Muscle of arm (tissue), 12 donors: Measurements from ENCODE around the gene GALNT2. TPM values are rescaled to one million over a fixed set of nuclear protein-coding genes. Genes with fewer than 3 reads are reported as not detected.

ENCODE experiments used
- DNase-seq: peaks from one replicate; pipeline ENCODE4 v3.0.0-alpha.2; 2013
- polyA plus RNA-seq, 12 donors: library from polyadenylated mRNA; unstranded; fragments of 120-200 nt; gene quantifications; one replicate each; pipeline ENCODE4 v1.2.1, GENCODE V29; 2013; ENCODE audit not compliant: insufficient read length in 12 of 12

The GALNT2 gene
- polyA plus RNA-seq, 12 donors: 49.4 to 79.6 (median 67.4) TPM; not detected in 1

DNA sequence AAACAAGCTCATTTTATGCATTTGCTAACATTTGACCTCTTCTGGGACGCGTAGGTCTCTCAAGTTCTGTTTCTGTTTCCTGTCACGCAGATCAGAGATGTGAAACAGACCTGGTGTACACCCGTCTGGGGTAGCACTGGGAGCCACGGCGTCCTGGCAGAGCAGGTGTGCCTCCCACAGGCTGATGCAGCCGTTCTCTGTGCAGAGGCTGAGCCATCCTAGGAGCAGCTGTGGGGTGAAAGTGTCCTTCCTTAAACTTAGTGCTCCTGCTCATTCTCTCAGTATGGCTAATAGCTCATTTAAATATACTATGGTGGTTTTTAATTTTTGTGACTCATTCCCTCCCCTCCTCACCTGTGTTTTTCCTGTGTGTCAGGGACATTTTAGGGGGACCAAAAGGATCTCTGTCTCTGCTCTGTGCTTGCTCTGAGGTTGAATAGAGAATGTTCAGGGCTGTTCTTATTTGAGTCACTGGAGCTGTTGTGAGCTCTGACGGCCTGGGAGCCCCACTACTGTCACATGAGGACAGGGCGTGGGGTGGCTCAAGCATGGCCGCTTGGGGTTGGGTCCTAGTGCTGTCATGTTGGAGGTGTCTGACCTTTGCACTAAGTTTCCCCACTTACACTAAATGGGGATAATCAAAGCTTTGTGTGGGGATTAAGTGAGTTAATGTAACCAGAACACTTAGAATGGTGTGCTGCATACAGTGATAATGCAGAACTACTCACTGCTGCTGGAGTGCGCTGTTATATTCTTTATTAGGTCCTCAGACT, 43.0 kb downstream of the GALNT2 start:
- no peak for DNase-seq

DNA sequence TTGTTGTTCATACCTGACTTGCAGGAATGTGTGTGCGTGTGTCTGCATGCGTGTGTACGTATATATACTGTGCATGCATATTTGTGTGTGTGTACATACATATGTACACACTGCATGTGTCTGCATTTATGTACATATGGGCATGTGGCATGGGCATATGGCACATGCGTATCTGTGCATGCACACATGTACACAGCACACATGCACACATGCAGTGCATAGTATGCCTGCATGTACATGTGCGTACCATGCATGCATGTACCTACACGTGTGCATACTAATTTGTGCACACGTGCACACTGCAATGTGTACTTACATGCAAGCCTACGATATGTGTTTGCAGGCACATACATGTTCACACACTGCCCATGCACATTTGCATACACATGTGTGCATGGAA, 43.9 kb downstream of the GALNT2 start:
- DNase-seq: no peak

DNA sequence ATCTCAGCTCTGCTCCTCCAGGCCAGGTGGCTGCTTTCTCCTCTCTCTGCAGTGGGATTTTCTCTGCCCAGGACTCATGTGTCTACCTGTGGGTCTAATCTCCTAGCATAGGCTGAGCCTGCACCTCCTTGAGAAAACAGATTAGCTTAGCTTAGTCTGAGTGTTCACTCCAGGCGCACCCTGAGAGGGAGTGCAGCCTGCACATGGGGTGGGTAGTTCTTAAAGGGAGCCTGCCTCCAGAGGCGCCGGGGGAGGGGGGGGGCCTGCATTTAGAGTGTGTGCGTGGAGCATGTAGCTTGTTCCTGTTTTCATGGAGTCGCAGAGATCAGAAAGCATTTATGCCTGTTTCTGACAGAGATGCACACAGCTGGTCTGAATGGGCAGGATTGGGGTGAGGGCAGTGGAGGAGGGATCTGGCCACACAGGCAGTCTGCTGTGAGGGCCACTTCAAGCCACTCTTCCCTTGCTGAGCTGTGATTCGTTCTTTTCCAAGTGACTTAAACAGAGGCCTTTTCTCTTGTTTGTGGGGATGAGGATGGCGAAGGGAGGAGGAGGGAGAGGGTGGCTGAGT, 45.2 kb downstream of the GALNT2 start:
- no peak for DNase-seq

DNA sequence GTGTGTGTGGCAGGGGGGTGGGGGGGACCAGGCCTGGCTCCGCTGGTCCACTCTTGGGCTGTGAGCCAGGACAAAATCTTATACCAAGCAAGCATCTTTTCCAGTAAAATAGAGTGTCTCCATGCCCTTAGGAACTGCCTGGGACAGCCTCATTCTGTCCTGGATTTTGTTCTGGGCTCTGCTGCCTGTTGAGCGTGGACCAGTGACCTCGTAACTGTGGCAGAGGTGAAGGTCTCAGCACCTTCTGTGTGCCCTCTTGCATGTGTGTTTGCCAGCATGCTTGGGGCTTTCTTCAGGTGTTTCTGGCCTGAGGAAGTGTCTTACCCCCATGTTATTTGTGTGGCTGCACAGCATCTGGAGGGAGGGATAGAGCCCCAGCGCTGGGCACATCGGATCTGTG, 45.7 kb downstream of the GALNT2 start:
- no peak for DNase-seq

DNA sequence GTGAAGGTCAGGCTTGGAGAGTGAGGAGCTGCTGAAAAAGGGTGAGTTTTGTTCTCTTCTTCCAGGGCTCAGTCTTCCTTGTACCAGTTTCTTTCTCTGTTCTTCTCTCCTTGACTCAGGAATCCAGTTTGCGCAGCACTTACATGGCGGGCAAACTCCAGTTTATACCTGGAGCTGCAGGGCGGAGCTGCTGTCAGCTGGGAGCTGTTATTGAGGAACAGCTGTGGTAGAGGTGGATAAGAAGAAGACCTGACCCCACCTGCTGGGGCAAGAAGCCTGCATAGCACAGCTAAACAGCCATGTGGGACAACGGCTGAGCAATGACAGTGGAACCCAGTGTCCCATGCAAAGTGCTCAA, 46.2 kb downstream of the GALNT2 start:
- no peak for DNase-seq

DNA sequence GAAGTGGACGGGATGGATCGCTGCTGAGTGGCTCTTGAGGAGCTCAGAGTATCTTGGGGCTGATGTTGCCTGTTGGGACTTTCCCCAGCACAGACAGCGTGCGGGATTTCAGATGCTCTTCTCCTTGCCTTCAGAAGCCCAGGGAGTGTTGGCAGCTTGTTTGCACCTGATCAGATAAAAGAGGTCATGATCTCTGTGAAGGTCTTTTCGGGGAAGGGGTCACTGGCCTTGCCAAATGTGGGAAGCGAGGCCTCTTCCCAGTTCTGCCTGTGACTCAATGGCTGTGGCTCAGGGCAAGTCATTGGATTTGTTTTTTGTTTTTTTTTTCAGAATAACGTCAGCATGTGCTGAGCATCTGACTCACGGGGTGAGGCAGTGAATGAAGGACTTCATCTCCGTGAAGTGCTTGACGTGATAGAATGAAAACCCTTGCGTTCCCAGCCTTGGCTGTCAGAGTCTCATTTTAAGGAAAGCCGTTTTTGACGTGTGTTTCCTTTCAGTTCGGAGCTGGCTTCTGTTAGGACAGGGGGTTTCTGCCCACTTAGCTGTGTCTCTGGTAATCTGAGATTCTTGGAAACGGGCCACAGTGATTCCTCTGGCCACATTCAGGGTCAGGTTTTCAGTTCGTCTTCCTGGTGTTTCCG, 46.7 kb downstream of the GALNT2 start:
- no peak for DNase-seq

DNA sequence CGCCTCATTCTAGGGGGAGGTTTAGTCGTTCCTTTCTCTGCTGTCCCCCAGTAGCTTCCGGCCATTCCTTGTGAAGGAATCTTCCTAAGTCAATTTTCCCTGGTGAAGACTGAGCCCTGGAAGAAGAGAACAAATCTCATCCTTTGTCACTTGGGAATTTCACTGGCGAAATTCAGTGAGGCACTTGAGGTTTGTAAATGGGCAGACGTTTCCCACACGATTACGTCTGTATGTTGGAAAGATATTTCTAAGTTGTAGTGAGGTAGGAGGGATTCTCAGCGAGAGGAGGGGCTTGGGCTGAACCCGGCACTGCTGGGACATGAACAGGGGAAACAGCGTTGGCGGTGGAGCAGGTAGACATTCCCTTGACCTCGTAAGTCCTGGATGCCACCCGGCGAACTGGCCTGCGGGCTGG, 47.2 kb downstream of the GALNT2 start:
- DNase-seq: no peak

DNA sequence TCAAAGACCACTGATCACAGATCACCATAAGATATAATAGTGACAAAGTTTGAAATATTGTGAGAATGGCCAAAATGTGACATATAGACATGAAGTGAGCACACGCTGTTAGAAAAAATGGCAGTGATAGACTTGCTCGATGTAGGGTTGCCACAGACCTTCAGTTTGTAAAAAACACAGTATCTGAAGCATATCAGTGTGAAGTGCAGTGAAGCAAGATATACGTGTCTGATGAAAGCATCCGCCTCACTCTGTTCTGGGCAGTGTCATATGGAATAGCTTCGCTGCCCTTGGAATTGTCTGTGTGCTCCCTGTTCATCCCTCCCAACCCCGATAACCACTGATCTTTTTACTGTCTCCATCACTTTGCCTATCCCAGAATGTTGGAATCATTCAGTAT, 50.7 kb downstream of the GALNT2 start:
- no peak for DNase-seq

DNA sequence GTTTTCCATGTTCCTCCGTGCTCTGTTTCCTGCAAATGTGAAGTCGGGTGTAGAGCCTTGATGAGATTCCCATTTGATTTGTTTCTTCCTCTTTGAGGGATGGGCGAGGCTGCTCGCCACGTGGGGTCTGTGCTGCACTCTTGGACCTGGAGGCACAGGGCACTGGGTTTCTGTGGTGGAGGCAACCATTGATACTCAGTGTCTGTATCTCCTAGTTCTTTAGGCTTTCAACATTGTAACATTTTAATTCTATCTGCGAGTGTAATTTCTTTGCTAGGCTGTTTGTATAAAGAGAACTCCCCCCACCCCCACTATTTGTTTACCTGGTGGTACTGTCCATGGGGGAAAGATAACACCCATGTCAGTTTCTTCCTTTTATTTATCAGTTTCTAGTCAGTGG, 52.3 kb downstream of the GALNT2 start:
- no peak for DNase-seq

DNA sequence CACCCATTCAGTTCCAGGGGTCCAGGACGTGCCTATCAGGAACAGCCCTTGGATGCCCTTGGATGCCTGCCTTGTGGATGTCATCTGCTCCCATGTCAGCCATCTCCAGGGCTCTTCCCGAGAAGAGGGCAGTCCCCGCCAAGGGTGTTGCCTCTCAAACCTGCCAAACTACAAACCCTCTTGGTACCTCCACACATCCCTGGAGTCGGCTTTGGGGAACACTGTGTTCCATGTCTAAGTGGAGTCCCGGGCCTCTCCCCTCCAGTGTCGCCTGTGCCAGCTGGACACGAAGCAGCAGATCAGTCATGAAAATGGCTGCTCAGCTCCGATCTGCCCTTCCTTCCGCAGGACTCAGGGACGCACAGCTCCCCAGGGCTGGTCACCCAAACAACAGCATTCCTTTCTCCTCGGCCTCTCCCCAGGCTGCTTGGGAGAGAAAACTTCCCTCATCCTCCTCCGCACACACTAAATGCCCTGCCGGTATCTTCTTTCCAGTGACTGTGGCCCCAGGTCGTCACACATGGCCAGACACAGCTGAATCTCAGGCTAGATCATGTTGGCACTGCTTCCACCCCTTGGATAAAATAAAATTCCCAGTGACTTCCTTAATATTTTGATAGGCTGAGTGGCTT, 53.4 kb downstream of the GALNT2 start:
- no peak for DNase-seq

DNA sequence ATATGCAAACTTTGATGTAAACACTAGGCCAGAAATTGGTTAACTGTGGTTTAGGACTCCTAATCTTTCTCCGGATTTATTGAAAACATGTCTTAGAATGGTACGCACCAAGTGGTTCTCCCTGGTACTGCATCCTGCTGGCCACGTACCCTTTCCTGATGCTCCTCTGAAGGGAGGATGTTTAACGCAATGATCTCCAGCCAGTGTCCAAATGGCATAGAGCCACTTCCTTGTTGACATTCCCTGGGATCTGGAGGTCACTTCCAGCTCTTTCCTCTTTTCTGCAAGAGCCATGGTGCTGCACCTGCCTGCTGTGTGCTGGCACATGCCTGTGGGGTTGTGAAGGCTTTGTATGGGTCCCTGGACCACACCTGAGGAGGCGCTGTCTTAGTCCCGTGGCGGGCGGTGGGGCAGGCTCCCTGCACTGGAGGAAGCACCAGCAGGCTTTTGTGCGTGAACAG, 53.9 kb downstream of the GALNT2 start:
- no peak for DNase-seq

DNA sequence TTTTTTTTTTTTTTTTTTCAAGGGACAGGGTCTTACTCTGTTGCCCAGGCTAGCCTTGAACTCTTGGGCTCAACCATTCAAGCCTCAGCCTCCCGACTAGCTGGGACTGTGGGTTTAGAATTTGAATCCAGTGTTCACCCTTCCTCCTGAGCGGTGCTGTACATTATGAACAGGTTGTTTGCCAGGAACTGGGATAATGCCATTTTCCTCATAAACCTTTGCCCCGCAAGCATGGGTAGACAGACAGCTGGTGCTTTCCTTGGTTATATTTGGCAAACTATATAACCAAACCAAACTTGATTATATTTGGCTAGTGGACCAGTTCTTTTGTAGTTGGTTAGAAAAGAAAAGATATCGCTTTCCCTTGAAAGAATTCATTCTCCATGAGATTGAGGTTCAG, 54.9 kb downstream of the GALNT2 start:
- DNase-seq: no peak

DNA sequence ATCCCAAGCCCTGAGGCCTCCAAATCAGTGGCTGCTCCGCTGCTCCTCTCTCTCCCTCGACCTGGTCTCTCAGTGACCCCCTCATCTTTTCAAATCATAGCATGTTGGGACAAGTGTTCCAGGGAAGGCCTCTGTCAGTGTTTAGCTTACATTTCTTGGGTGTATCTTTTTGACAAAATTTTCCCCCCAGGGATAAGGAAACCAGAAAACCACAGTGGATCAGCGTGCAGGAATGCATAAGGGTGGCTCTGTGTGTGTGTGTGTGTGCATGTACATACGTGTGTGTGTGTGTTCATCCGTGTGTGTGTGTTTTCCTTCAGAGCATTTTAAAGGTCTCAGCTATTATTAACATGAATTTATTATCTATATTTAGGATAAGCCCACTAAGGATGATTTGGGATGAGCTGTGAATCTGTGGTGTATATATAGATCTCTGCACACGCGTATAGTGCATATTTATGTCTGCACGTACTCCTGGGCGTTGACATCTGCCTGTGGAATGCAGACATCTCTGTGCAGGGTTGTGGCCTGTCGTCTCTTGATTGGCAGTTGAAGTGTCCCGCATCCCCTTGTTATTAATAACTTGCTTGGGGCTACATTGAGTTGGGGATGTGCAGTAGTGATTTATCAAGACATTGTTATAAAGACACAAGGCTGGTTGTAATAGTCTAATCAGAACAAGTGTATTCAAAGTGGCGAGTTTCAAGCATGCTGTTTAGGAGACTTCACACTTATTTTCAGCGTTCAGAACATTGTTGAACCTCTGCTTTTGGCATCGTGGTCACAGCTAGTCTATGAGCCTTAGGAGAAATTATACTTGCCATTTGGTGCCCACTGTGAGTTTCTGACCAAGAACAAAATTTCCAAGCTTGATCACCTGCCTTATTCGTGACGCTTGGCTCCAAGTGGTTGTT, 55.6 kb downstream of the GALNT2 start:
- no peak for DNase-seq

DNA sequence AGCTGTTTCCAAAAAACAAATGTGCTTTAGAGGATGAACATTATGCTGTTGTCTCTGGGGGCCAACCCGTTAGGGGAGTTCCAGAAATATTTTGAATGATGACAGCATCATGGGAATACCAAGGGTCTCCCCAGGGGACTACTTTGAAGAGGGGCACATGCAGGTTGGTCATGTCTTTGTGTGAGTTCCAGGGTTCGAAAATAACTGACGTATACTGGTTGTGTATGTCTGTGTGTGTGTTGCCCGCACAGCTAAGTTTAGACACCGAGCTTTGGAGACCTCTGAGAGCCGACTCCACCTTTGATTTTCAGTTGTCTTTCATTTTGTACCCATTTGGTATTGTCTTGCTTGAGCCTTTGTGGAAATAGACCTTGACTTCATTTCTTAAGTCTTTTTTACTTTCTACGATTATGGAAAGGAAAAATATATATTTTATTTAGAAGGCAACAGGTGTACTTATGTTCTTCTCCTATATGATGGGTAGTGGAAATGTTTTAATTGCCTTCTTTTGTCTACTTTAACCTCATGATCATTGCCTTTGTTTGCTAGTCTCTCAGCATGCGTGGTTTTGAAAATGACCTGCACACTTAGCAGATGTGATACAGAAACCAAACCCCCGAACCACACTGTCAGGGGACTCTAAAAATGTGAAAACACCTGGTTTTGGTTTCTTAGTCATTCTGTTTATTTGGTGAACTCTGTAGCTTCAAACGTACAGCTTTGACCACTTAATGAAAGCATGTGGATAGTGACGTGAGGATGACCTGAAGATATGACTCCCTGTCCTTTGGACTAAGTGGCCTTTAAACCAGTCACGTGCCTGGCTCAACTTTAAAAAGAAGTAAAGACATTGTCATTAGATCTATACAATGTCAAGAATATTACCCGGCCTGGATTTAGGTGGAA, 56.5 kb downstream of the GALNT2 start:
- no peak for DNase-seq

DNA sequence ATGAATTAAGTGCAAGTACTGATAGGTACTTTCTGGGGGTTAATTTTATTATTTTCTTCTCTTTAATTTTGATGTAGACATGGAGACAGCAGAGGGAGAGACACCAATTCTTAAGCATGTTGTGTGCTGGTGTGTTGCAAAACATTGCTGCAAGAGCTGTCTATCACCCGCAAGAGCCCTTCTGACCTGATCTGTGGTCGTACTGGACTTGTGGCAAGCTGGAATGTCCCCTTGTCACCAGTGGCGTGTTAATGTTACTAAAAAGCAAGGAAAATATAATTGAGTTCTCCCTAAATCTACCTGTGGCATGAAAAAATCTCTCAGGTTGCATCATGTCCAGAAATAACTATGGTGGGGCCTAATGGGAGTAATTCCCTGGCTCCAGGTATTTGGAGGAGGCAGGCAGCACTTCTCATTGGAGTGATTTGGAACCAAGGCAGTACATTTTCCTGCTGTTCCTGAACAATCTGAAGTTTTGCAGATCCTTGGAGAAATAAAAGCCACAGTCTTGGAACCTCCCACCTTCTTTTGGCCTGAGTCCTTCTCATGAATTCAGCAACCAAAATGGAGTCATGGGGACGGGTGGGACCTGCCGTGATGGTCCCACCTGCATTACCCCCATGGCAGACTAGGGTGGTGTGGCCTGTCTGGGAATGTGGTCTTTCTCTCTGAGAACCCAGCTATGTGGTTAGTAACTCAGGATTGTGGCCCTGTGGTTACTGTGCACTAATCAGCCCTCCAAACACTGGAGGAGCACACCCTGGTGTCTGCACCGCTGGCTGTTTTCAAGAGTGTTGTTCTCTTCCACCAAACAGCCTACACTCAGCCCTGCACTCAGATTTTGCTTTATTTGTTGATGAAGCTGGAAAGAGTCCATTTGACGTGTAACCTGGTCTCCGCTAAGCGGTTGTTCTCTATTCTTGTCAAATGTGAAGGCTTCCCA, 57.4 kb downstream of the GALNT2 start:
- no peak for DNase-seq

DNA sequence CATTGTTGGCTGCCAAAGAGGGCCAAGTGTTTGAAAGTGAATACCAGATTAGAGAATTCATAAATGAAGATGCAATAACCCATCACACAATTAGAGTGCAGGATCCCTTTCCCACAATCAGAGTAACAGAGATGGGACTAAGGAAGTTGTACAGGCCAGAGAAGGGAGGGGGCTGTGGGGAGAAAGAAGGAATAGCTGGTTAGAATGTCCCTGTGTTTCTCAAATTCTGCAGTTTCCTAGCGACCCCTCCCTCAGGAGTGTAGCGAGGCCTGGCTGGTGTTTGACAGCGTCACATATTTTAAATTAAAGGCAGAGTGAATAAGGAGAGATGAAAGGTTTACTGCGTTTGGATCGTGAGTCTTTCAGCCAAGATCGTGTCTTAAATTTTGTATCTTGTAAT, 58.1 kb downstream of the GALNT2 start:
- DNase-seq: no peak

DNA sequence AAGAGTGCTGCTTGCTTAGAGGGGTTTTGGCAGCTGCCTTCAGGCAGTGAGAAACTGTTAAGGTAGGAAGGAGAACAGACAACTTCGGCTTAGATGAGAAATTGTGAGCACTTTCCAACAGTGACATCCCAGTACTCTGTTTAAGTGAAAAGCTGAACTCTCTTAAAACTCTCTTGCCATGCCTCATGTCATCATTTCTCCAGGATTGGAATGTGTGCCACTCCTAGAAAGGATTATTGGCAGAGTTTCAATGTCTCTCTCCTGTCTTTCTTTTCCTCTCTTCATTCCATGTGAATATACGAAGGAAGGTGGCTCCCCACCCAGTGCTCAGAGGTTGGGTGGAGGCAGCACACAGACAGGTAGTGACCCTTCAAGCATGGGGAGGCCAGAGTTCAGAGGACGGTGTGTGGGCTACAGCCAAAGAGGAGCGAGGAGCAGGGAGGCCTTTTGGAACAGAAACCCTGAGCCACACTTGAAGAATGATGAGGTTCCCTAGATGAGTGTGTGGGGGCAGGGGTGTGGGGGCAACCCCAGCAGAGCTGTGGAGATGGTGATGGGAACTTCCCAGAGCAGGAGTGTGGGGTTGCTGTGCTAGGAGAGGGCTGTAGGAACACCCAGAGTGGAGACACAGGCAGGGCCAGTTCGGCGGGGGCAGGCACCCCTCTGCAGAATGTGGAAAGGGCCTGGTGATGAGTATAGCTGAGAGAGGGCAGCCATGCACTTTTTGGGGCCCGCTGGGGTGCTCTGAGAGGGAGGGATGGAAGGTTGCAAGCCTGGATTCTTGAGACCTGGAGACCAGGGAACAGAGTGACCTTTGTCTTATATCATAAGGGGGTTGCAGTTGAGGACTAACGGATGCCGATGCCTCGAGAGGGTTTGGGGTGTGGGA, 58.8 kb downstream of the GALNT2 start:
- no peak for DNase-seq

DNA sequence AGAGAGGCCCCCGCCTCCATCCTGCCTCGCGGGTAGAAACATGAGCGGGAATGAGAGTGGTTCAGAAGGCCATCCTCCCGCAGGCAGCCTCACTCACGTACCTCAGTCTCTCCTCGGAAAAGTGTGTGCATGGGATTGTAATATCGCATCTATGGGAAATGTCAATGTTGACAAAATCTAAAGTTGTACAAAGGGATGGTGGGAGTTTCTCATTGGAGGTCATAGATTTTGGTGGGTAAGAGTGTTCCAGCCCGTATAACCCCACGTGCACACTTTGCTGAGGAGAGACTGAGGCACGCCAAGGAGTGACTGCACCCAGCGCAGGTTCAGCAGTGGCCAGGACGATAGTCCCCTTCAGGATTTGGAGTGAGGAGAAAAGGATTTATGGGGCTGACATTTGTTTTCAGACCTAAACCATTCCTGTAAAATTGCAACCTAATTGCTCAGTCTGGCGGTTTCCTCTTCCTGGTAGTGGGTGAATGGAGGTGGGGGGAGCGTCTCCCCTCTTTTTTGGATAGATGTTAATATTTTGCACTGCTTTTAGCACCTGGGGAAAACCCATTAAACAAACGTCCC, 59.6 kb downstream of the GALNT2 start:
- no peak for DNase-seq
